Aorta (tissue), 5 donors: ENCODE results near the gene GALP. TPM values are rescaled to one million over a fixed set of nuclear protein-coding genes. Genes with fewer than 3 reads are reported as not detected.

Experiments used
- ATAC-seq: fragments of 200-7000 bp; cut with Tn5 transposase; one replicate; pipeline ENCODE4 v1.9.1; 2022; ENCODE audit warnings: moderate library complexity; ENCODE audit not compliant: low FRiP score
- DNase-seq, 2 donors: peaks; one replicate each; pipeline ENCODE4 v3.0.0-alpha.2; 2020
- H3K27ac ChIP-seq, 2 donors: one replicate each; pipeline ENCODE4 v1.5.1; 2013; ENCODE audit warnings: low read length in 2 of 2, mild to moderate bottlenecking in 2 of 2, moderate library complexity in 2 of 2, control low read depth in 1 of 2, inconsistent platforms in 1 of 2, low read depth in 1 of 2
- H3K27me3 ChIP-seq, 2 donors: one replicate each; pipeline ENCODE4 v1.6.1; 2013; ENCODE audit warnings: control low read depth in 1 of 2, low read length in 1 of 2, mild to moderate bottlenecking in 1 of 2, moderate library complexity in 1 of 2; ENCODE audit not compliant: insufficient read depth in 2 of 2, control insufficient read depth in 1 of 2
- H3K36me3 ChIP-seq, 2 donors: one replicate each; pipeline ENCODE4 v1.6.1; 2013; ENCODE audit warnings: control low read depth in 1 of 2, low read length in 1 of 2, mild to moderate bottlenecking in 1 of 2; ENCODE audit not compliant: insufficient read depth in 2 of 2, control insufficient read depth in 1 of 2
- H3K4me1 ChIP-seq, 2 donors: one replicate each; pipeline ENCODE4 v1.6.1; 2013; ENCODE audit warnings: low read length in 2 of 2, control low read depth in 1 of 2, mild to moderate bottlenecking in 1 of 2, moderate library complexity in 1 of 2; ENCODE audit not compliant: insufficient read depth in 2 of 2, control insufficient read depth in 1 of 2
- H3K4me3 ChIP-seq, 2 donors: one replicate each; pipeline ENCODE4 v1.5.1; 2013; ENCODE audit warnings: low read length in 2 of 2, control low read depth in 1 of 2, mild to moderate bottlenecking in 1 of 2
- H3K9me3 ChIP-seq: one replicate; pipeline ENCODE4 v1.6.1; 2013; ENCODE audit warnings: mild to moderate bottlenecking, low read length; ENCODE audit not compliant: control insufficient read depth
- WGBS, 2 donors: extraction: QIAGEN DNeasy Blood & Tissue Kit; methylation state at CpG; one replicate each; pipeline ENCODE4 v1.1.7; 2013; 5-methylcytosine and 5-hydroxymethylcytosine counted together
- intact Hi-C, 2 donors: fragments of 100-400 bp; cut with DNase I; formaldehyde crosslinking; loops; one replicate each; pipeline versions ENCODE4 v1.14.2 to v1.15.0; 2022
- polyA plus RNA-seq, 2 donors: library from polyadenylated mRNA; stranded (reverse); fragments of 200-250 nt; gene quantifications; one replicate each; pipeline ENCODE4 v1.2.3, GENCODE V29; 2013
- total RNA-seq, 2 donors: library from RNA; stranded (reverse); fragmentation: NEBNext Ultra II Directional; extraction: Animal tissue kit (Norgen Biotek cat#: 25700); gene quantifications; one replicate each; pipeline ENCODE4 v1.2.1, GENCODE V29; 2021
- donor health status: healthy with polysubstance abuse.
- donor health status: Bipolar disorder and iron deficiency.
- donor health status: DM: no; HTN: no; CAD: no.
- donor health status: DM: no; HTN: no; CAD: no.
- donor health status: DM: yes; HTN: yes; CAD: no.

Gene GALP
- total and polyA plus RNA-seq, 4 donors, result not detected

DNA sequence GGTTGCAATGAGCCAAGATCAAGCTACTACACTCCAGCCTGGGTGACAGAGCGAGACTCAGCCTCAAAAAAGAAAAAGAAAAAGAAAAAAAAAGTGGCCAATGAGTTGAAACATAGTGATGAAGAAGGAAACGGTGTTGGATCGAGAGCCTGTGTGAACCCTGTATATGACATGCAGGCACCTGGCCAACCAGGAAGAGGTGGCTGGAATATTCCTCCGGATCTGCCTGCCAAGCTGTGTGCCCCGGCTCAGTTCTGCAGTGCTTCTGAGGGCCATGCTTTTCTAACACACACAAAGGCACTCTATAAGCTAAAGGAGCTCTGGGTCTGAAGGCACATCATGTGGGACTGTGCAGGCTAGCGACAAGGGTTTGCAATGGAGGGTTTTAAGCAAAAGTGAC, 38.4 kb upstream of the GALP start:
- ATAC-seq, result no peak
- 28 to 32% methylated on average over 6 of the region's 6 CpGs for WGBS, 2 donors
- intact Hi-C loops, result no loop called here
- H3K27ac ChIP-seq, result no peak overlapping the region
- H3K36me3 ChIP-seq, result no peaks in the 10 kb centered on the region
- H3K4me1 ChIP-seq, result no peaks in the 10 kb centered on the region
- H3K9me3 ChIP-seq, result no peaks in the 10 kb centered on the region
- H3K4me3 ChIP-seq, result no peak overlapping the region
- no peaks in the 10 kb centered on the region for H3K27me3 ChIP-seq
- no peak for DNase-seq

DNA sequence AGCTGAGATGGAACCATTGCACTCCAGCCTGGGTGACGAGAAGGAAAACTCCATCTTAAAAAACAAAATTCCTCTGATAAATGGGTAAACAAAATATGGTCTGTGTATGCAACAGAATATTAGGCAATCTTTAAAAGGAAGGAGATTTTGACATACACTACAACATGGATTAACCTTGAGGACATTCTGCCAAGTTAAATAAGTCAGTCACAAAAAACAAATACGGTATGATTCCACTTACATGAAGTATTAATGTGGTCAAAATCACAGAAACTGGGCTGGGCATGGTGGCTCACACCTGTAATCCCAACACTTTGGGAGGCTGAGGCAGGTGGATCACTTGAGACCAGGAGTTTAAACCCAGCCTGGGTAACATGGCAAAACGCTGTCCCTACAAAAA, 37.7 kb upstream of the GALP start:
- intact Hi-C loops, result no loop called here
- H3K27me3 ChIP-seq, result no peaks in the 10 kb centered on the region
- H3K36me3 ChIP-seq, result no peaks in the 10 kb centered on the region
- H3K9me3 ChIP-seq, result no peaks in the 10 kb centered on the region
- no peak for ATAC-seq
- H3K27ac ChIP-seq, result no peak overlapping the region
- no peak for DNase-seq
- H3K4me3 ChIP-seq, result no peak overlapping the region
- WGBS, 2 donors, result 70 to 71% methylated on average over 3 of the region's 3 CpGs
- no peaks in the 10 kb centered on the region for H3K4me1 ChIP-seq

DNA sequence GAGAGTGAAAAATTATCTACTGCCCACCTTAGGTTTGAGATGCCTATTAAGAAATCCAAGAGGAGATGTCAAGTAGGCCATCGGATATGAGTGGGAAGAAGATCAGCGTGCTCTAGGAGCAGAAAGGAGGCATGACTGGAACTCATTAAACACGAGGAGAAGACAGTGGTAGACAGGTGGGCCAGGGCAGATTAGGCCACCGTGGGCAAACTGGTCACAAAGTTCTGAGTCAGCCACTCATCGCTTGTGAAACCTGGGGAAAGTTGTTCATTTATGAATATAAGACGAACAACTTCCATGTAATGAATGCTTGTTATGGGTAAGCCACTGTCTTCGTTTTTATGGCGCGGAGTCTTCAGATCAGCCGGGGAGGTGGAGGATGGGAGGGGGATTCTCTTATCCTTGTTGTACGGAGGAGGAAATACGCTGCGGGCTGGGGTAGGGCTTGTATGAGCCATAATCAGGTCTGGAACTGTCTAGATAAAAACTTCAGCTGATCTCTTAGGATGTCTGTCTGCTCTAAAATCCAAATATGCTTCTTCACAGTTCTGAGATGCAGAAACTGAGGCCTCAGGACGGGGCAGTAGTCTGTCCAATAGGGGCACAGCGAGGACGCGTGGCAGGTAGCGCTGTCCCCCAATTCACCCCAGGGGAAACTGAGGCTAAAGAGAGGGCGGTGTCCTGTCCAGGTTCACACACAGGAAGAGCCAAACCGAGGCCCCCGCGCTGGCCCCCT, 35.8 kb upstream of the GALP start:
- ATAC-seq (no peak), DNase-seq (no peak)
- Histone ChIP-seq H3K4me1 (no peaks in the 10 kb centered on the region), H3K27me3 (no peaks in the 10 kb centered on the region), H3K9me3 (no peaks in the 10 kb centered on the region), H3K27ac (peak overlapping the region in 1 of 2 donors; percentile 93), H3K4me3 (peak overlapping the region; percentile 1 to 28), H3K36me3 (no peaks in the 10 kb centered on the region)
- 28 to 29% methylated on average over 22 of the region's 22 CpGs for WGBS, 2 donors
- intact Hi-C loops, result loop anchor here in 1 of 2 donors (1.0 to 10.0 kb wide), 3 partner anchors 19 to 175 kb away; partner anchors contain the start of genes ZNF787 and ZSCAN5A

DNA sequence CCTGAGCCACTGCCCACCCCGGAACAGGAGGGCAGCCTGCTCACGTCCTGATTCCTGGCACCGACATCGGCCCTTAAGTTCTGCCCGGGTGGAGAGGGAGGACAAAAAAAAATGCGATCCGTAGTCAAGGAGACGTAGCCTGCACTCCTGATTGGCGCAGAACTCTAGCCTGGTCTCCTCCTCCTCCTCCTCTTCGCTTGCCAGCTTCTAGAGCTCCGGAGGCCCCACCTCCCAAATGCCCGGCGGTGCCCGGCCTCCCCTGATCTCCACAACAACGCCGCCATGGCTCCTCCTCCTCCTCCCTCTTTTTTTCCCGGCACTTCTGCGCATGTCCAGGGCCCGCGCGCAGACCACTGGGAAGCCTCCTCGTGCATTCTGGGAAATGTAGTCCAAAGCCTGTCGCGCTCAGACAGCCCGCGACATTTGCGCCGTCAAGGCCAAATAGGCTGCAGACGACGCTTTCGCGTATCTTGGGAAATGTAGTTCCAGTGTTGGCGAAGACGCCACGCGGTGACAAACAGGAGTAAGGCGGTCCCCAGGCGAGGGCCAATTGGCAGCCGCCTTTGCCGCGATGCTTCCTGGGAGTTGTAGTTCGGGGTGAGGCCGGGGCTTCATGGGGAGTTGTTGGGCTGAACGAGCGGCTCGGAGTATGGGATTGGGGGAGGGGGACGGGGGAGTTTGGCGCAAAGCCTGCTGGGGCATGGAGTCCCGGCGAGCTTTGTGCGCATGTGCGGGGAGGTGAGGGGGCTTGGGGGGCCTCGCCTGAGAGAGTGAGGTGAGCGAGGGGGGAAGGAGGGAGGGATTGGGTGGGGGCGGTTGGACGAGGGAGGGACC, 35.0 kb upstream of the GALP start, which contains the start of gene ZNF444:
Gene ZNF444, plus strand, starts transcription at position 705 of the 834 bp plus-strand sequence. CDS start 5,625 bp downstream, outside the sequence.
- Histone ChIP-seq H3K36me3 (no peaks in the 10 kb centered on the region), H3K4me3 (peak within 1 kb of the TSS; percentile 50 to 66), H3K27ac (peak within 1 kb of the TSS in 1 of 2 donors; percentile 93), H3K9me3 (no peaks in the 10 kb centered on the region), H3K4me1 (no peaks in the 10 kb centered on the region), H3K27me3 (no peaks in the 10 kb centered on the region)
- intact Hi-C loops, result loop anchor here in 1 of 2 donors (1.0 to 10.0 kb wide), 3 partner anchors 19 to 174 kb away; partner anchors contain the start of genes ZNF787 and ZSCAN5A
- WGBS, 2 donors, result 1% methylated on average over 53 to 56 of the region's 56 CpGs
- peak; percentile 96 for ATAC-seq
- peak; percentile 99 for DNase-seq

DNA sequence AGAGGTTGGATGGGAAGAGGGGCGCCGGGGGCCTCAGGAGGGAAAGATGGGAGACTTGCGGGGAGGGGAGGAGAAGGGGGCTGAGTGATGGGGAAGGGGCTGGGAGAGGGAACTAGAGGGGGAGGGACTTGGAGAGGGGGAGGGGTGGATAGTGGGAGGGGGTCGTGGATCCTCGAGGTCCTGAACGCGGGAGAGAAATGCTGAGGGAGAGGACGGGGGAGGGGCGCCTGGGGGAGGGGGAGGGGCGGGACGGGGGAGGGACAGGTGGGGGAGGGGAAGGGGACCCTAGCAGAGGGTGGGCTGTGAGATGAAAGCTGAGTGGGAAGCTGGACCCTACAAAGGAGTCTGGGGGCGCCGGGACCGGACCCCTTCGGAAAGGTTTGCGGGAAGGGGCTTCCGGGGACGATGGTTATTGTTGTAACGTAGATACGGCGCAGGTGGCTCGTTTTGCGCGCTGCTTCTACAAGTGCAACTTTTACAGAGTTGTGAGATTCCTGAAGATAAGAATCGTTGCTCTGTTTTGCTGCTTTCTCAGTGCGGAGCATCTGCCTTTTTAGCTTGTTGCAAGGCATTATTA, 34.3 kb upstream of the GALP start:
- H3K9me3 ChIP-seq, result no peaks in the 10 kb centered on the region
- DNase-seq (no peak), ATAC-seq (no peak)
- H3K4me1 ChIP-seq, result no peaks in the 10 kb centered on the region
- WGBS, 2 donors, result 1% methylated on average over 19 to 24 of the region's 26 CpGs
- no peaks in the 10 kb centered on the region for H3K36me3 ChIP-seq
- intact Hi-C loops, result loop anchor here in 1 of 2 donors (5.0 to 10.0 kb wide), 2 partner anchors 34 to 173 kb away; partner anchors contain the start of gene ZSCAN5A
- peak overlapping the region; percentile 50 to 66 for H3K4me3 ChIP-seq
- H3K27me3 ChIP-seq, result no peaks in the 10 kb centered on the region
- no peak overlapping the region for H3K27ac ChIP-seq

DNA sequence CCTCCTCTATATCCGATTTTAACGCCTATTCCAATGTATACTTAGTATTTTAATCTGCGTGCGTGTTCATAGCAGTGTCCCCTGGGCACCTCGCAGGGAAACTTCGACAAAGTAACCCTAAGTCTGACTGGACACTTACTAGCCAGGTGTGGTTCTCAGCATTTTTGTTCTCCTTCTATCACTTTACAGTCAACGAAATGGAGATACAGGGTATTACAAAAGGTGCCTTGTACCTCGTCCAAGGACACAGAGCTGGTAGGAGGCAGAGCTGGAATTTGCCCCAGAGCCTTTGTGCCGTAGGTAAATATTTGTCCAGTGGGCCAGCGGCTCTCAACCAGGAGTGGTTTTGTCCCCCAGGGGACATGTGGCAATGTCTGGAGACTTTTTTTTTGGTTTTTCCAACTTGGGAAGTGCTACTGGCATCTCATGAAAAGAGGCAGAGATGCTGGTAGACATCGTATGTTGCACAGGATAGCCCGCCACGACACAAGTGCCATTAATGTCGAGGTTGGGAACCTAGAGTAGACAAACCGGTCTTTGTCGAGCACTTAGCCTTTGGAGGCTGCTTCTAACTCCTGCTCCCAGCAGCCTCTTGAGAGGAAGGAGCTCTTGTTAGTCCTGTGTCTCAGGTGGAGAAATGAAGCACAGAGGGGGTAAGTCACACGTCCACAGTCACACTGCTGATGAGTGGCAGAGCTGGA, 33.6 kb upstream of the GALP start:
- peak overlapping the region in 1 of 2 donors; percentile 50 for H3K4me3 ChIP-seq
- 32 to 36% methylated on average over 17 of the region's 17 CpGs for WGBS, 2 donors
- no peaks in the 10 kb centered on the region for H3K9me3 ChIP-seq
- DNase-seq (no peak), ATAC-seq (no peak)
- intact Hi-C loops, result loop anchor here in 1 of 2 donors (2.0 to 10.0 kb wide), 3 partner anchors 35 to 173 kb away; partner anchors contain the start of gene ZSCAN5A
- H3K36me3 ChIP-seq, result no peaks in the 10 kb centered on the region
- H3K4me1 ChIP-seq, result no peaks in the 10 kb centered on the region
- no peak overlapping the region for H3K27ac ChIP-seq
- H3K27me3 ChIP-seq, result no peaks in the 10 kb centered on the region

DNA sequence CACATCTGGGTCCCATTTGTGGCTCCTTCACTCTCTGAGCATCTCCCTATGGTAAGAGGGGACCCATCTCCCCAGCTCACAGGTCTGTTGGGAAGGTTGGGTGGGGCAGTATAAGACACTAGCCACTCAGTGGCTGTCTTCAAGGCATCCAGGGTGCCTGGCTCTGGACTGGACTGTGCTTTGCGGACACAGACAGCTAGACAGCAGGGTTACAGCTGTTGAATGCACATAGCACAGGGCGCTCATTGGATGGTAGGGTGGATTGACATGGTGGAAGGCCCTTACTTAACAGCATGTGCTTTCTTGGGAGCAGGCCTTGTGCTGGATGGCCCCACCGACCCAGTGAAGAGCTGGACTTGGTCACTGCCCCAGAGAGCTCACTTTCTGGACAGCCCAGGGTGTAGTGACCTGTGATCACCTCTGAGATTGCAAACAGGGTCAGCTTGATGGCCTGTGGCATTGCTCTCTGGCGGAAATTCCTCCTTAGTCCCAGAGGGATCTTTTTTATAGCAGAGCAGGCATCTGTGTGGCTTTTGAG, 32.8 kb upstream of the GALP start:
- intact Hi-C loops, result loop anchor here in 1 of 2 donors (2.0 to 10.0 kb wide), 3 partner anchors 36 to 172 kb away; partner anchors contain the start of gene ZSCAN5A

More for the DNA sequence above, 32.8 kb upstream of the GALP start:
- Histone ChIP-seq H3K4me3 (no peak overlapping the region), H3K27ac (no peak overlapping the region), H3K4me1 (no peaks in the 10 kb centered on the region), H3K36me3 (no peaks in the 10 kb centered on the region), H3K27me3 (no peaks in the 10 kb centered on the region), H3K9me3 (no peaks in the 10 kb centered on the region)
- no peak for DNase-seq
- WGBS, 2 donors, result 73 to 82% methylated on average over 4 of the region's 4 CpGs
- no peak for ATAC-seq
